Forelimb muscle (tissue), 1 donor: ENCODE data around the gene FRS2. TPM values are rescaled to one million over a fixed set of nuclear protein-coding genes. Genes with fewer than 3 reads are reported as not detected.

Experiments used
- DNase-seq: peaks from one replicate; pipeline ENCODE4 v3.0.0-alpha.2; 2013; ENCODE audit warnings: low read depth
- polyA plus RNA-seq: library from polyadenylated mRNA; unstranded; fragments of 120-200 nt; gene quantifications from one replicate; pipeline ENCODE4 v1.2.1, GENCODE V29; 2013; ENCODE audit not compliant: insufficient read length

Gene FRS2
- polyA plus RNA-seq, 1 donor, result 16.9 TPM

- no peak for DNase-seq
Observed at GRCh38 chr12:69627501-69627900, 157.3 kb downstream of the FRS2 start.

Other genes with a start within 250 kb of the FRS2 start
- gene CPSF6, start 230.8 kb upstream of the FRS2 start, polyA plus RNA-seq, result 52.4 TPM
- 27.3 TPM for gene LYZ, start 122.0 kb upstream of the FRS2 start, polyA plus RNA-seq
- gene YEATS4, start 110.6 kb upstream of the FRS2 start, polyA plus RNA-seq, result 13.2 TPM
- gene CCT2, start 115.1 kb downstream of the FRS2 start, polyA plus RNA-seq, result 185 TPM
- gene LRRC10, start 140.5 kb downstream of the FRS2 start, polyA plus RNA-seq, result 0.05 TPM
- 55.5 TPM for gene BEST3, start 228.9 kb downstream of the FRS2 start, polyA plus RNA-seq